ENCODE data around the gene SORBS1. TPM values are rescaled to one million over a fixed set of nuclear protein-coding genes. Genes with fewer than 3 reads are reported as not detected.

Gene SORBS1
- total and polyA plus RNA-seq, 8 donors, result 11.4 to 25.6 (median 16.8) TPM

GRCh38 chr10:95419399-95419798 is 141.8 kb downstream of the SORBS1 start:
- Histone ChIP-seq H3K4me1 (no peaks in the 10 kb centered on the region), H3K36me3 (no peaks in the 10 kb centered on the region), H3K27me3 (no peaks in the 10 kb centered on the region), H3K27ac (no peak overlapping the region), H3K9me3 (no peaks in the 10 kb centered on the region), H3K4me3 (no peak overlapping the region)
- intact Hi-C loops (cut with DNase I), result no loop called here
- 89 to 92% methylated on average over 3 of the region's 3 CpGs for WGBS, 2 donors
- FAIRE-seq (no peak), DNase-seq (no peak), ATAC-seq (no peak)
- TF ChIP-seq CTCF (IDR thresholded peaks at IDR 0.05), result no peak

- no peak overlapping the region for H3K4me3 ChIP-seq
- H3K27ac ChIP-seq, result no peak overlapping the region
- FAIRE-seq (no peak), ATAC-seq (no peak), DNase-seq (no peak)
- H3K9me3 ChIP-seq, result no peaks in the 10 kb centered on the region
- intact Hi-C loops (cut with DNase I), result no loop called here
- TF ChIP-seq CTCF (IDR thresholded peaks at IDR 0.05), result no peak
- no peaks in the 10 kb centered on the region for H3K27me3 ChIP-seq
- no peaks in the 10 kb centered on the region for H3K4me1 ChIP-seq
- 94 to 96% methylated on average over 7 of the region's 7 CpGs for WGBS, 2 donors
- H3K36me3 ChIP-seq, result no peaks in the 10 kb centered on the region
Observed at GRCh38 chr10:95416973-95417372, 144.2 kb downstream of the SORBS1 start.

- Histone ChIP-seq H3K4me1 (no peaks in the 10 kb centered on the region), H3K27me3 (no peaks in the 10 kb centered on the region), H3K9me3 (no peaks in the 10 kb centered on the region), H3K36me3 (no peaks in the 10 kb centered on the region), H3K4me3 (no peak overlapping the region), H3K27ac (peak overlapping the region in 2 of 4 donors; percentile 55 to 68)
- DNase-seq (no peak), ATAC-seq (no peak), FAIRE-seq (no peak)
- intact Hi-C loops (cut with DNase I), result no loop called here
- TF ChIP-seq CTCF (IDR thresholded peaks at IDR 0.05), result no peak
- WGBS, 2 donors, result 66 to 67% methylated on average over 4 of the region's 4 CpGs
Observed at GRCh38 chr10:95416270-95416669, 144.9 kb downstream of the SORBS1 start.

DNA sequence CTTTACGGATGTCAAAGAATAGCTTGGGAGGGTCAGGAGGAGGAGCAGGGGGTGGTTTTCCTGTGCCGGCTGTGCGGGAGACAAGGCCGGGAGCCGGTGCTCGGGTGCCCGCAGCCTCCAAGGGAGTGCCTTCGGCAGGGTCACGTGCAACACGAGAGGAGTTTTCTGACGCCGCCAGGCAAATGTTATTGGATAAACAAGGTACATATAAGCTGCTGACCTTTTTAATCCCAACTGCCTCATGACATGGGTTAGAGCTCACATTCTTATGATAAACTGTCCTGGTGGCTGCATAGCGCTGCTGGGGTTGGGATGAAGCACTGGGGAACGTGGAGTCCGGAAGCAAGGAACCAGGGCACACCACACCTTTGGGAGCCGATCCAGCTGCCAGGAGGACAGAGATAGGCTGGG is 145.5 kb downstream of the SORBS1 start:
- no peaks in the 10 kb centered on the region for H3K27me3 ChIP-seq
- no peaks in the 10 kb centered on the region for H3K4me1 ChIP-seq
- FAIRE-seq (no peak), DNase-seq (peak in 1 of 6 donors; percentile 23), ATAC-seq (peak; percentile 51 to 64 (median 60))
- H3K27ac ChIP-seq, result peak overlapping the region; percentile 36 to 76 (median 62)
- TF ChIP-seq CTCF (IDR thresholded peaks at IDR 0.05), result no peak
- 61 to 68% methylated on average over 16 of the region's 16 CpGs for WGBS, 2 donors
- intact Hi-C loops (cut with DNase I), result no loop called here
- H3K4me3 ChIP-seq, result peak overlapping the region in 2 of 4 donors; percentile 8 to 10
- H3K9me3 ChIP-seq, result no peaks in the 10 kb centered on the region
- no peaks in the 10 kb centered on the region for H3K36me3 ChIP-seq

DNA sequence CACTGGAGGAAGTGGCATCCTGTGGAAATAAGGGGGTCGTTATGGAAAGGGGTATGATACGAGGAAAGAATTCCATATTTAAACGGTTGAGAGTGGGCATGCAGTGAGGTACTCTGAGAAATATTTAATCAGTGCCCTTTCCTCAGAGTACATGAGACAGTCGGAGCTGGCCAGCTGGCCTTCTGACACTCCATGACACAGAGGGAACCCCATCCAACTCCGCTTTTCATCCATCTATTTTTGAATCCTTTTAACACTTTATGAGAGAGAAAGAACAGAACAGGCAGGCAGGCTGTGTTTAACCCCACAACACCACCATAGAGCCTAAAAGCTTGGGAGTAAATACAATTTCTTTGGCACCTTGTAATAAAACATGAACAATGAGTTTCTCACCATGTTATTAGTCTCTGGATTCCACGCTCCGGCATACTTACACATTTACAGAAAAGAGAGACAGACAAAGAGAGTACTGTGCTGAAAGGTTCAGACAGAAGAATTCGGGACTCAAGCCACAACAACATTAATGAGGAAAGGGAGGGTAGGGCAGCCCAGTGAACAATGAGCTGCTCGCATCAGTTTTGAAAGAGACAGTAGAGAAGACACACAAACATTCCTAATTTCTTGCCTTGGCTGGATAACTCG is 146.2 kb downstream of the SORBS1 start:
- 57 to 64% methylated on average over 10 of the region's 10 CpGs for WGBS, 2 donors
- no peaks in the 10 kb centered on the region for H3K36me3 ChIP-seq
- H3K4me3 ChIP-seq, result peak overlapping the region in 2 of 4 donors; percentile 8 to 10
- DNase-seq (no peak), ATAC-seq (peak; percentile 53 to 85 (median 72)), FAIRE-seq (no peak)
- H3K4me1 ChIP-seq, result peaks cover 0 to 2% (median 0%) of the 10 kb centered on the region in 3 donors
- H3K27ac ChIP-seq, result peak overlapping the region; percentile 36 to 76 (median 62)
- H3K9me3 ChIP-seq, result no peaks in the 10 kb centered on the region
- TF ChIP-seq CTCF (IDR thresholded peaks at IDR 0.05), result no peak
- intact Hi-C loops (cut with DNase I), result no loop called here
- H3K27me3 ChIP-seq, result no peaks in the 10 kb centered on the region

Measured in pancreas (tissue), 10 donors.